ENCODE data around the gene FLNB. TPM values are rescaled to one million over a fixed set of nuclear protein-coding genes. Genes with fewer than 3 reads are reported as not detected.

The FLNB gene
- total and polyA plus RNA-seq, 2 of the 4 experiments (the other 2 are of a cell fraction) = 78.0 to 136 TPM

DNA sequence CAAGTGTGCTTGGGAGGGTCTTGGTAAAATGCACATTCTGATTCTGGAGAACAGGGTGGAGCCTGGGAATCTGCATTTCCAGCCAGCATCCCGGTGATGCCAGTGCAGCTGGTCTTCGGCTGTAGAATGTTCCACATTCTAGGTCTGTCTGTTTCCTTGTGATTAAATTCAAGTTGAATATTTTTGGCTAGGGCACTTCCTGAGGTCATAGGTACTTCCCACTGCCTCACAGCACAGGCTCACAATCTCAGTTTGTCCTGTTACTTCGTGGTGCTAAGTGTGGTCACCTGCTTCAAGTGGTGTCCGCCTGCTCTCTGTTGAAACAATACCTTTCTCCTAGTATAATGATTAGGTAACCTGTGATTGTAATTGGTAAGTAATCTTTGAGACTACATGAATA, 40.1 kb downstream of the FLNB start:
- H3K18ac ChIP-seq (ENCODE audit: low read depth, low read length) = peak overlapping the region; percentile 63
- no CpG with 5 or more reads among the region's 4 CpGs for WGBS, 2 experiments (ENCODE audit: extremely low coverage in 2 of 2, insufficient read length in 1 of 2)
- ATAC-seq (ENCODE audit: low read depth) (no peak), DNase-seq (no peak)
- POLR2A ChIA-PET (ENCODE audit: unreplicated experiment) = no interaction called here
- peak overlapping the region; percentile 93 for H3K23ac ChIP-seq (ENCODE audit: low read depth, low read length)
- peak overlapping the region; percentile 93 for H3K4ac ChIP-seq (ENCODE audit: low read depth, low read length)
- peaks cover 33% of the 10 kb centered on the region for H4K20me1 ChIP-seq (ENCODE audit: insufficient read depth, low read length)
- peak overlapping the region; percentile 84 for H4K5ac ChIP-seq (ENCODE audit: low read depth, low read length)
- in situ Hi-C loops (cut with MboI; ENCODE audit: low sequenced_read_pairs) = no loop called here
- H2AK9ac ChIP-seq (replicated peaks; ENCODE audit: low read depth, low read length, poor library complexity) = peak overlapping the region; percentile 6
- CTCF ChIA-PET = no interaction called here
- H4K91ac ChIP-seq (ENCODE audit: insufficient read depth, low read depth, low read length) = peak overlapping the region; percentile 93
- peaks cover 43% of the 10 kb centered on the region for H3K9me1 ChIP-seq (ENCODE audit: insufficient read depth, low read length)
- H3K9ac ChIP-seq (ENCODE audit: low read depth, low read length) = peak overlapping the region; percentile 39; the same call in 1 of the 2 replicates
- H2BK5ac ChIP-seq (ENCODE audit: low read depth, low read length, poor library complexity, severe bottlenecking) = peak overlapping the region; percentile 72
- no peak overlapping the region for H3K56ac ChIP-seq (ENCODE audit: extremely low read depth, insufficient read depth, low read length)
- peaks cover 26 to 78% of the 10 kb centered on the region in 2 experiments; a peak in 3 of 4 replicates for H3K79me1 ChIP-seq (ENCODE audit: low read depth in 1 of 2, low read length in 2 of 2)
- no peaks in the 10 kb centered on the region for H3K9me3 ChIP-seq (ENCODE audit: control insufficient read depth, insufficient read depth, low read length)
- H2BK20ac ChIP-seq (ENCODE audit: low read depth, low read length) = peak overlapping the region; percentile 95
- no peaks in the 10 kb centered on the region for H3K36me3 ChIP-seq (ENCODE audit: control insufficient read depth, insufficient read depth, low read length)
- no peak for TF ChIP-seq SMC3 (IDR thresholded peaks at IDR 0.05; ENCODE audit: low read depth, low read length)
- TF ChIP-seq MAFK (IDR thresholded peaks at IDR 0.05; ENCODE audit: low read depth, low read length) = no peak
- no peak for TF ChIP-seq MAZ (IDR thresholded peaks at IDR 0.05; ENCODE audit: borderline replicate concordance, low read depth, low read length)
- no peak for TF ChIP-seq CEBPB (IDR thresholded peaks at IDR 0.05; ENCODE audit: low read depth, low read length)
- TF ChIP-seq RFX5 (IDR thresholded peaks at IDR 0.05; ENCODE audit: low read depth, low read length) = no peak
- no peak for TF ChIP-seq FOS (IDR thresholded peaks at IDR 0.05; ENCODE audit: low read depth, low read length)
- TF ChIP-seq, protein P1, sequence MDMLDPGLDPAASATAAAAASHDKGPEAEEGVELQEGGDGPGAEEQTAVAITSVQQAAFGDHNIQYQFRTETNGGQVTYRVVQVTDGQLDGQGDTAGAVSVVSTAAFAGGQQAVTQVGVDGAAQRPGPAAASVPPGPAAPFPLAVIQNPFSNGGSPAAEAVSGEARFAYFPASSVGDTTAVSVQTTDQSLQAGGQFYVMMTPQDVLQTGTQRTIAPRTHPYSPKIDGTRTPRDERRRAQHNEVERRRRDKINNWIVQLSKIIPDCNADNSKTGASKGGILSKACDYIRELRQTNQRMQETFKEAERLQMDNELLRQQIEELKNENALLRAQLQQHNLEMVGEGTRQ (IDR thresholded peaks at IDR 0.05; ENCODE audit: low read depth, low read length) = no peak
- TF ChIP-seq POLR2A (IDR thresholded peaks at IDR 0.05; ENCODE audit: low read depth, low read length) = no peak
- no peak for TF ChIP-seq BHLHE40 (IDR thresholded peaks at IDR 0.05; ENCODE audit: low read depth, low read length)
- no peak for TF ChIP-seq MXI1 (IDR thresholded peaks at IDR 0.05; ENCODE audit: borderline replicate concordance, low read depth, low read length)
- TF ChIP-seq, protein P2, sequence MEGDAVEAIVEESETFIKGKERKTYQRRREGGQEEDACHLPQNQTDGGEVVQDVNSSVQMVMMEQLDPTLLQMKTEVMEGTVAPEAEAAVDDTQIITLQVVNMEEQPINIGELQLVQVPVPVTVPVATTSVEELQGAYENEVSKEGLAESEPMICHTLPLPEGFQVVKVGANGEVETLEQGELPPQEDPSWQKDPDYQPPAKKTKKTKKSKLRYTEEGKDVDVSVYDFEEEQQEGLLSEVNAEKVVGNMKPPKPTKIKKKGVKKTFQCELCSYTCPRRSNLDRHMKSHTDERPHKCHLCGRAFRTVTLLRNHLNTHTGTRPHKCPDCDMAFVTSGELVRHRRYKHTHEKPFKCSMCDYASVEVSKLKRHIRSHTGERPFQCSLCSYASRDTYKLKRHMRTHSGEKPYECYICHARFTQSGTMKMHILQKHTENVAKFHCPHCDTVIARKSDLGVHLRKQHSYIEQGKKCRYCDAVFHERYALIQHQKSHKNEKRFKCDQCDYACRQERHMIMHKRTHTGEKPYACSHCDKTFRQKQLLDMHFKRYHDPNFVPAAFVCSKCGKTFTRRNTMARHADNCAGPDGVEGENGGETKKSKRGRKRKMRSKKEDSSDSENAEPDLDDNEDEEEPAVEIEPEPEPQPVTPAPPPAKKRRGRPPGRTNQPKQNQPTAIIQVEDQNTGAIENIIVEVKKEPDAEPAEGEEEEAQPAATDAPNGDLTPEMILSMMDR (conservative IDR thresholded peaks at IDR 0.05; ENCODE audit: low read depth, low read length) = no peak
- no peak for TF ChIP-seq RCOR1 (IDR thresholded peaks at IDR 0.05; ENCODE audit: insufficient replicate concordance, low read length)
- no peak for TF ChIP-seq NFE2L2 (IDR thresholded peaks at IDR 0.05; ENCODE audit: low read depth, low read length)
- TF ChIP-seq RAD21 (IDR thresholded peaks at IDR 0.05; ENCODE audit: low read length) = no peak
- TF ChIP-seq, protein P3, sequence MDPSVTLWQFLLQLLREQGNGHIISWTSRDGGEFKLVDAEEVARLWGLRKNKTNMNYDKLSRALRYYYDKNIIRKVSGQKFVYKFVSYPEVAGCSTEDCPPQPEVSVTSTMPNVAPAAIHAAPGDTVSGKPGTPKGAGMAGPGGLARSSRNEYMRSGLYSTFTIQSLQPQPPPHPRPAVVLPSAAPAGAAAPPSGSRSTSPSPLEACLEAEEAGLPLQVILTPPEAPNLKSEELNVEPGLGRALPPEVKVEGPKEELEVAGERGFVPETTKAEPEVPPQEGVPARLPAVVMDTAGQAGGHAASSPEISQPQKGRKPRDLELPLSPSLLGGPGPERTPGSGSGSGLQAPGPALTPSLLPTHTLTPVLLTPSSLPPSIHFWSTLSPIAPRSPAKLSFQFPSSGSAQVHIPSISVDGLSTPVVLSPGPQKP (IDR thresholded peaks at IDR 0.05; ENCODE audit: borderline replicate concordance, low read depth, low read length) = no peak
- intact Hi-C loops (cut with micrococcal nuclease) = loop anchor here (10.0 kb wide), 1 partner anchor 784 kb away; no protein-coding TSS in a partner anchor
- H3K27ac ChIP-seq (ENCODE audit: insufficient read depth, low read length) = peak overlapping the region; percentile 79
- no TSS peak for BruUV-seq (replicated peaks)
- H2BK15ac ChIP-seq (ENCODE audit: low read depth, low read length) = peak overlapping the region; percentile 98; the same call in 2 of the 3 replicates
- H2AFZ ChIP-seq (replicated peaks; ENCODE audit: low read length, poor library complexity) = no peak overlapping the region
- H2BK120ac ChIP-seq (ENCODE audit: low read depth, low read length) = peak overlapping the region; percentile 93
- 0 out of 2 replicates have a peak overlapping the region, but pooled peaks have one; percentile 9 for H3K4me2 ChIP-seq (ENCODE audit: low read depth, low read length)
- no peaks in the 10 kb centered on the region for H3K27me3 ChIP-seq (ENCODE audit: control insufficient read depth, insufficient read depth, low read length)
- H3K4me1 ChIP-seq (ENCODE audit: control insufficient read depth, insufficient read depth, low read length) = peaks cover 48% of the 10 kb centered on the region
- H3K4me3 ChIP-seq (ENCODE audit: insufficient read depth, low read depth, low read length) = no peak overlapping the region
- H3K14ac ChIP-seq (replicated peaks; ENCODE audit: low read depth, low read length) = peak overlapping the region; percentile 62
- H2AK5ac ChIP-seq (ENCODE audit: low read depth, low read length) = peak overlapping the region; percentile 98
- dilution Hi-C loops (cut with HindIII; ENCODE audit: low sequenced_read_pairs, unreplicated experiment) = no loop called here
- H4K8ac ChIP-seq (ENCODE audit: low read depth in 2 of 2, low read length in 2 of 2) = peak overlapping the region; percentile 22 to 78; a peak in 3 of 4 replicates
